Inflammatory macrophage (primary cell): ENCODE measurements around the gene GATM.
"Not testable (repeated sequence)": the region's sequence is repeated elsewhere in the genome, so short reads cannot be mapped to it uniquely, and the experiment has no call there.

Source experiments
- DNase-seq, 2 donors: peaks; one replicate each; pipeline ENCODE4 v3.0.0-alpha.2; 2020 to 2022

The GATM gene

GRCh38 chr15:45349623-45350022 is 28.7 kb downstream of the GATM start:
- no peak for DNase-seq

DNA sequence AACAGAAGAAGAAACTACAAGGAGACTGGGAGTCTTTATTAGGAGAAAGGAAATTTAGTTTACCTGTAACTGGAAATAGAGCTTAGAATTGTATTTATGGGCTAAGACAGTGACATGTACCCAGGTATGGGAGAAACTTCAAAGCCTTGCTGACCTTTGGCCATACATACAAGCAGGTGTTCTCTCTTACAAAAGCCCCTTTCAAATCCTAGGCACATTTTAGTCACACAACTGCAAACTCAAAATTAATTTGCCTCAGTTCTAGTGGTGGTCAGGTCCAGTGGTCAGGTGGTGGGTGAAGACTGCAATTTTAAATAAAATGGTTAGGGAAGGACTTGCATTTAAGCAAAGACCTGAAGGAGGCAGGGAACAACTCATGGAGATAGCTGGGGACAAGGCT is 30.4 kb downstream of the GATM start:
- DNase-seq, result no peak

DNA sequence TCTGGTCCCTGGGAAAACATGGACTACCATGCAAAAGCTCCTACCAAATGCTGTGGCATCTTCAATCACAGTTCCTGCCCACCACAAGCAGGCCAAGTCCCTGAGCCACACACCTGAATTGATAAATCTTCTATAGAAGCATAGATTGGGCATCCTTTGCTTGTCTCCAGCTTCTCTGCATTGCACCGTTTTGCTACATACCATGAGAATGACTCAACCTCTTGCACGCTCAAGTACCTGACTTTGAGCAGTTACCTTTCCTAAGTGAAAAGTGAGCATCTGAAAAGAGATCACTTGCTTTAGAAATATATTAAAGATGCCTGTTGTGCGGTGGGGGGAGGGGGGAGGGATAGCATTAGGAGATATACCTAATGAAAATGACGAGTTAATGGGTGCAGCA is 31.3 kb downstream of the GATM start:
- no peak for DNase-seq

DNA sequence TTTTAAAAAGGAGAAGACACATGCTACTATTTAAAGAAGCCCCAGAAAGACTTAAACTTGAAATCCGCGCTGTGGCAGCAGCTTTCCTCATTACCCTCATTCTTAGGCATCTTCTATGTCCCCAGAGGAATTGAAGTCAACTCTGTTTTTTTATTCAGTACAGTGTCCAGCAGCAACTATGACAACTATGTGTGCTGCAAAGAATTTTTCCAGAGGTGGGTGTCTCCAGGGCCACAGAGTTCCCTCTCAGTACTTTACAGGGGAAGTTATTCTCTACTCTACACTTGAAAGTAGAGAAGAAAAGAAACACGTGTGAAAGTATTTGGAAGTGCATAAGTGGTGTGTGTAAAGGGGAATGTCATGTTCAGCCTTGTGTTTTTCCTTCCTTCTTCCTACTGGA is 32.0 kb downstream of the GATM start:
- DNase-seq, result no peak

DNA sequence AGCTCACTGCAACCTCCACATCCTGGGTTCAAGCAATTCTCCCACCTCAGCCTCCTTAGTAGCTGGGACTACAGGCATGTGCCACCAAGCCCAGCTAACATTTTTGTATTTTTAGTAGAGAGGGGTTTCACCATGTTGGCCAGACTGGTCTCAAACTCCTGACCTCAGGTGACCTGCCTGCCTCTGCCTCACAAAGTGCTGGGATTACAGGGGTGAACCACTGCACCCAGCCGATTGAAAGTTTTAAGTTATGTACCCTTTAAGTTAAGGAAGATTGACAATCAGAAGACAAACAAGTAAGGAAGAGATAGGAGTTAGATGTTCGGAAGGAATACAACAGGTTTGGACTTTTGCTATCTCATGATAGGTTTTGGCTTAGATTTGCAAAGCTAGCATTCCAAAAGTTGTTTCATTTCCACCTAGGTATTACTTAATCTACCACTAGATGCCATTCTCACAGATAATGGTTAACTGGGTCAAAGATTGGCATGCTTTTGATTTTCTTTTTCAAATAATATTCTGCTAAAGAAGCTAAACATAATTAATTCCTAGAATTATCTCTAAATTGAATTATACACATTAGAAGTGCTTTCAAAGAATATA is 35.0 kb downstream of the GATM start:
- no peak for DNase-seq

- DNase-seq, result no peak
Measured at GRCh38 chr15:45341790-45342189, 36.6 kb downstream of the GATM start.

DNA sequence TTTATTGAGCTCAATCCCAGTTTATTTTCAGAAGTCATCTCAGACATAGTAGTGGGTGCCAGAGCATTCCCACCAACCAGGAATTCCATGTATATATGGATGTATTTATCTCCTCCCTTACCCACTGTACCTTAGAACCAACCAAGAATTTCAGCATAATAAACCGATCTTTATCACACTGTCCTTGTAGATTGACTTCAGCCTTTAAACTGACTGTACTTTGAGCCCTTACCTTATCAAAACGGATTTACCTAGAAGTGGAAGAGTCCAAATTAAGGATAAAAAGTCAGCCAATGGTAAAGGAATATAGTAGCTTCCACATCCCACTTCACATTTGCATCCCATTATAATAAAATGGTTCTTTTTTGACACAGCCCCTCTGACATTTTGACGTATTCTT is 37.9 kb downstream of the GATM start:
- DNase-seq, result no peak

- no peak for DNase-seq
Measured at GRCh38 chr15:45338417-45338816, 39.9 kb downstream of the GATM start.

- peak in 1 of 2 donors; percentile 41 for DNase-seq
Measured at GRCh38 chr15:45337224-45337623, 41.1 kb downstream of the GATM start.

DNA sequence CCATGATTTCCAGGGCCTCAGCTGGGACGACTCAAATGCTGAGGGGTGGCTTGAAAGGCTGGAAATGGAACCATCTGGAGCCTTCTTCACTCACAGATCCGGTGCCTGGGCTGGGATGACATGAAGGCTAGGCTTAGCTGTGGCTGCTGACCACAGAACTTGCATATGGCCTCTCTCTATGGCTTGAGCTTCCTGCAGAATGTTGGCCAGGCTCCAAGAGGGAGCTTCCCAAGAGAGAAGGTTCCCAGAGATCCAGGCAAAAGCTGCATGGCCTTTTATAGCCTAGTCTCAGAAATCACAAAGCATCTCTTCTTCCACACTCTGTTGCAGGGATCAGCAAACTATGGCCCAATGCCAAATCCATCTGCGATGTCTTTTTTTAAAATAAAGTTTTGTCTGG is 44.8 kb downstream of the GATM start:
- DNase-seq, result peak; percentile 13 to 19

- DNase-seq, result no peak
Measured at GRCh38 chr15:45332694-45333093, 45.6 kb downstream of the GATM start.

DNA sequence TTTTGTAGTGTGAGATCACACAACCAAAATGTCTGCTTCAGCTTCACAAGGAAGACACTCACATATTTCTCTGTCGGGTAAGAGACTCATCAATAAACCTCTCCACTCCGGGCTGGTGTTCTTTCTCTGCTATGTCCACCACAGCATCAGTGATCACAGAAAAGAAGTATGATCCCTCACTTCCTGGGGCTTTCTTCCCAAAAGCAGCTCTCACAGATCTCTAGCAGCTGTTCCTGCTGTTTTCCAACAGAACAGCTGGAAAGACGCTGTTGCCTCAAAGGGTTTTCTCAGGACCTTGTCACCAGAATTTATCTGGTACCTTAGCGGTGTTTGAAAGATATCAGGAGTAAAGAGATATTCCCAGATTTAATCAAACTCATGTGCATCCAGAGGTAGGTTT is 46.4 kb downstream of the GATM start:
- no peak for DNase-seq

- no peak for DNase-seq
Measured at GRCh38 chr15:45328663-45329062, 49.7 kb downstream of the GATM start.

- DNase-seq, result no peak
Measured at GRCh38 chr15:45326741-45327140, 51.6 kb downstream of the GATM start.

GRCh38 chr15:45326280-45326679 is 52.1 kb downstream of the GATM start:
- no peak for DNase-seq

DNA sequence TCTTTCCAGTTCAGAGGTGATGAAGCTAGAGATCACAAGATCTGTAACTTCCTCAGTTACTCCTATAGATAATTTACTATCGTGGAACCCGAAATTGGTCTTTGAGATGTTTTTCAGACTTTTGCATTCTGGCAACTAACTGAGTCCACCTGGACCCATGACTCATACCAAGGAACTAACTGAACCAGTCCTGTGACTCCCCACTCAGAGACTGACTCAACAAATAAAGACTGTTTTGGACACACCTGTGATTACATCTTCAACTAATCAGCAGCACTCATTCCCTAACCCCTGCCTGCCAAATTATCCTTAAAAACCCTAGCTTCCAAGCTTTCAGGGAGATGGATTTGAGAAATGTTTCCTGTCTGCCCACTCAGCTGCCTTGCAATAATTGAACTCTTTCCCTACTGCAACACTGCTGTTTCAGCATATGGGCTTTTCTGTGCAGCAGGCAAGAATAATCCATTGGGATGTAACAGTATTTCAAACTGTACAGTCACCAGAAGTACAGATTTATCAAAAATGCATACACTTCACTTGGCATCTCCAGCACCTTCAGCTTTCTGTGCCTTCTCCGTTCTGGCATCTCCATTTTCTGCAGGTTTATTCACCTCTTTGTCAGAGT is 57.7 kb downstream of the GATM start:
- no peak for DNase-seq

GRCh38 chr15:45319472-45320214 is 58.7 kb downstream of the GATM start:
- DNase-seq, result no peak

DNA sequence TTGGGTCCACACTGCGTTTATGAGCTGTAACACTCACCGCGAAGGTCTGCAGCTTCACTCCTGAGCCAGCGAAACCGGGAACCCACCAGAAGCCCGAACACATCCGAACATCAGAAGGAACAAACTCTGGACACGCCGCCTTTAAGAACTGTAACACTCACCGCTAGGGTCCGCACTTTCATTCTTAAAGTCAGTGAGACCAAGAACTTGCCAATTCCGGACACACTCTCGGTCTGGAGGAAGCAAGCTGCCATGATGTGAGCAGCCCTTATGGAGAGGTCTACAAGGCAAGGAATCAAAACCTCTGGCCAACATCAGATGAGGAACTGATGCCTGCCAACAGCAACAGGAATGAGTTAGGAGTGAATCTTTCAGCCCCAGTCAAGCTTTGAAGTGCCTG is 63.4 kb downstream of the GATM start:
- DNase-seq, result peak; percentile 31 to 40

- not testable (repeated sequence) for DNase-seq
Measured at GRCh38 chr15:45314117-45314516, 64.2 kb downstream of the GATM start.
